Measurements from ENCODE around the gene LSM3.

Gene LSM3

DNA sequence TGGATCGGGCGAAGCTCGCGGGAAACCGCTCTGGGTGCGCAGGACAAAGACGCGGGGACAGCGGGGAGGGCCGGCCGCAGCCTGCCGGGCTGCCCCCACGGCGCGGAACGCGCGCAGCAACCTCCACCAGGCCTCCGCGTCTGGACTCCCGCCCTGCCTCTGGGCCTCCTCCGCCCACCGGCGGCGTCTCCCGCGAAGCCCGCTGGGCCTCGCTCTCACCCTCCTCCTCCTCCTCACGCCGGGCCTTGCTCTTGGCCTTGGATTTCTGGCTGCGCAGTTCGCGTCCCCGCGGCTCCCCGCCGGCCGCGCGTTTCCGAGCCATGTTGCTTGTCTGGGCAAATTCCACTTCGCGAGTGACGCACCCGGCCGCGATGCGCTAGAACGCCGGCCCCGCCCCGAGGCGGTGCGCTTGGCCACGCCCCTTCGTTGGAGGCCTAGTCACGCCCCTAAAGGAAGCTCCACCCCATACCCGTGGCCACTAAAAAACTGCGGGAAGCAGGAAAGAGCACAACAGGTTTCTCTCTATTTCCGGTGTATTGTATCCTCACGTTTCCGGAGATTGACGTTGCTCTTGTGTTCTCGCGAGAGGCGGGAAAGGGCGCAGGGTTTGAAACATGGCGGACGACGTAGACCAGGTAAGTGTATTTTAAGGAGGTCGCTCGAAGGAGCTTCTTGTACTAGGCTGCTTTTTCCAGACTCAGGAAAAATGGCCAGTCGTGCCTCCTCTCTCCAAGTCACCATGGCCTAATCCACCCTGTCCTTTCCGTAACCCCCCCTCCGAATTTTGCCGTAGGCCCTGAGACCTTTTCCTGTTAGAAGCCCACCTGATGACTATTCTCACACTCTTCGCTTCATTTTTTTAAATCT is at the start of gene LSM3, which contains the start of gene XPC:
TSS of gene LSM3 (plus strand) at position 571 of the 867 bp plus-strand sequence. CDS start at position 615, 44 bp downstream.
TSS of gene XPC (minus strand) at position 355 of the 867 bp plus-strand sequence. CDS start at position 322, 33 bp downstream.
- peak; percentile 96 for DNase-seq (ENCODE audit: low read depth)

DNA sequence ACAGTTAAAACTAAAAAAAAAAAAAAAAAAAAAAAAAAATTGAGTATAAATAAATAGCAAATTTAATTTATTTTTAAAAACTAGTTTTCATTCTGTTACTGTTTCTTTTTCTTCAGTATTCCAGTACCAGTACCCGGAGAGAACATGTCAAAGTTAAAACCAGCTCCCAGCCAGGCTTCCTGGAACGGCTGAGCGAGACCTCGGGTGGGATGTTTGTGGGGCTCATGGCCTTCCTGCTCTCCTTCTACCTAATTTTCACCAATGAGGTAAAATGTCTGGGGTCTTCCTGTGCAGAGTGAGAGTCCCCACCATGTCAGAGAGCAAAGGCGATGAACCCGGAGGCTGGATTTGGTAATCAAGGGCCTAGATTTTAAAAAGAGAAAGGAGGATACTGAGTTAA is 49.3 kb upstream of the LSM3 start:
- no peak for DNase-seq (ENCODE audit: low read depth)

DNA sequence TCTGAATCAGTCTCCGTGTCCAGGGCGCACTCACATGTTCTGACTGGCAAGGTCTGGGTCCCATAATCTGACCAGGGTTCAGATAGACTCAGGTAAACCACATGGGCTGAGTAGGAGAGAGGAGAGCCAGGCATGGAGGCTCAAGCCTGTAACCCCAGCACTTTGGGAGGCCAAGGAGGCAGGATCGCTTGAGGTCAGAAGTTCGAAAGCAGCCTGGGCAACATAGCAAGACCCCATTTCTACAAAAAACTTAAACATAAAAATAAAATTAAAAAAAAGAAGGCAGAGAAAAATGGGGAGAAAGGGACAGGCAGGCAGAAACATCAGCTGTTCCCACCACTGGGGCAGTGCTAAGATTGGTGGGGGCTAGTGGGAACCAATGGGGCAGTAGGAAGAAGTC is 48.4 kb upstream of the LSM3 start:
- DNase-seq (ENCODE audit: low read depth), result no peak

DNA sequence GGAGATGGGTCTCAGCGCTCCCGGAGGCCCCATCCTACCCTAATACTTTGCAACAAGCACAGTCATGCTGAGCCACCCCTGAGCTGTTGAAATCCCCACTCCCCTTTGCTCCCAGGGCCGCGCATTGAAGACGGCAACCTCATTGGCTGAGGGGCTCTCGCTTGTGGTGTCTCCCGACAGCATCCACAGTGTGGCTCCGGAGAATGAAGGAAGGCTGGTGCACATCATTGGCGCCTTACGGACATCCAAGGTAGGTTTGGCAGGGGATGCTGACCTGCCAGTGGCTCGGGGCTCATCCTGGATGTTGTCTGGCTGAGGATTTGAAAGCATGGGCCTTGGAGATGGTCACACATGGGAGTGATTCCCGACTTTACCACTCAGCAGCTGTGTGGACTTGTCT is 47.9 kb upstream of the LSM3 start:
- no peak for DNase-seq (ENCODE audit: low read depth)

DNA sequence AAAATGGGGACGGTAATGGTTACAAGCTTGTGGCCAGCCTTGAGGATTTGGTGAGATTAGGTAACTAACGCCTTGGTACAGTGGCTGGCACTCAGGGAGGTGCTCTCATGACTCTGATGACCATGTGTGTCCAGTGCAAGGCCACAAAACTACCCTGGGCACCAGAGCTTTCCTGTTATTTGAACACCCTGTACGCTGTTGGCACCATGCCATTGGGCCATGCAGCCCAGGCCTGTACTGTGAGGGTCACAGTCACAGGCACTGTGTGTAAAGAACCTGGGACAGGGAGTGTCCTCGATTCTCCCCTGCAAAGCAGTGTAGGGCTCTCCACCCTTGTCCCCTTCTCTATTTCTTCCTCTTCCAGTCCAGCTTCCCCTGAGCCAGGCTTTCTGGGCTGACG is 47.5 kb upstream of the LSM3 start:
- no peak for DNase-seq (ENCODE audit: low read depth)

DNA sequence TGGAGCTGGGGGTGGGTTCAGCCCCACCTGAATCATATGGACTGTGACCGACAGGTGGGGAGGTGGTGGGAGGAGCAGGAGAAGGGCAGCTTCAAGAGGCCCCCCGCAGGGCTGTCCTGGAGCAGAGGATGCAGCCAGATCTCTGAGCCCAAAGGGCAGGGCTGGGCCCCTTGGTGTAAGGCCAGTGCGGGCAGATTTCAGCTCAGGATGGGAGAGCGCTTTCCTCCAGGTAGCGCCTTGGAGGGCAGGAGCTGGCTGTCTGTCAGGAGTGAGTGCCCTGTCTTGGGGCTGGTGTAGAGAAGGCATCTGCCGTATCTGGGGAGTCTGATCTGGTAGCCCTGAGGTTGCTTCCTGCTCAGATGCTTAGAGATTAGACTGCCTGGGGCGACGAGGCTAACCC is 46.5 kb upstream of the LSM3 start:
- DNase-seq (ENCODE audit: low read depth), result no peak

DNA sequence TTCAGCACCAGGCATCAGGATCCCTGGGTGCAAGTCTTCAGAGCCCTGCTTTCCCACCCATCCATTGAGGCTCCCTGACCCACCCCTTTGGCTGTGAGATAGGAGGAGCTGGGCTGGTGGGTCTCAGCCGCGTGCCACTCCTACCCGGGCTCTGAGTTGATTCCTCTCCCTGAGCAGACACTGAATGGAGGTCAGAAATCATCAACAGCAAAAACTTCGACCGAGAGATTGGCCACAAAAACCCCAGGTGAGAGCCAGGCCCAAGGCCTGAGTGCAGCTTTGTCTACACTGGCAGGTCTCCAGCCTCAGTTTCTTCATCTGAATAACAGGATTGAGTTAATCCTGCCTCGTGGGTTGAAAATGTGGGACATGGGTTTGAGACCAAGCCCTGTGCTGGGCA is 45.9 kb upstream of the LSM3 start:
- DNase-seq (ENCODE audit: low read depth), result no peak

DNA sequence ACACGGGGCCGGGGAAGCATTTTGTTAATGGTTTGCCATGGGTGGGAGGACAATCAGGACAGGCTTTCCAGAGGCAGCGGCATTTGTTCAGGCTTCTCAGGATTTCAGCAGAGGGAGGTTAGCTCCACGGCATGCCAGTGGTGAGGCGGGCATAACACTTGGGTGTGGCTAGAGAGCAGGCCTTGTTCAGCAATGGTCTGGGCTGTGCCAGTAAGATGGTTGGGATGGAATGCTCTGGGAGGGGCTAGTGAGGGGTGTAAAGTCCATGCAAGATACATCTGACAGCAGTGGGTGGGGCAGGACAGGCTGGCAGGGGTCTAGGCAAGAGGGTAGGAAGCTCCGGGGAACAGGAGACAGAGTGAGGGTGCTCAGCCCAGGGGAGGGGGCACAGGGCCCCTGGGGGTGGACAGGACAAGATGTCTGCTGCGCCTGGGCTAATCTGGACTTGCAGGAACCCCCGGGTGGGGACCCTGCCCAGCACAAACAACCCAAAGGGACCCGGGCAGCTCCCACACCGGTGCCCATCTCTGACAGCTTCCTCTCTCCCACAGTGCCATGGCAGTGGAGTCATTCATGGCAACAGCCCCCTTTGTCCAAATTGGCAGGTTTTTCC is 45.3 kb upstream of the LSM3 start:
- no peak for DNase-seq (ENCODE audit: low read depth)

DNA sequence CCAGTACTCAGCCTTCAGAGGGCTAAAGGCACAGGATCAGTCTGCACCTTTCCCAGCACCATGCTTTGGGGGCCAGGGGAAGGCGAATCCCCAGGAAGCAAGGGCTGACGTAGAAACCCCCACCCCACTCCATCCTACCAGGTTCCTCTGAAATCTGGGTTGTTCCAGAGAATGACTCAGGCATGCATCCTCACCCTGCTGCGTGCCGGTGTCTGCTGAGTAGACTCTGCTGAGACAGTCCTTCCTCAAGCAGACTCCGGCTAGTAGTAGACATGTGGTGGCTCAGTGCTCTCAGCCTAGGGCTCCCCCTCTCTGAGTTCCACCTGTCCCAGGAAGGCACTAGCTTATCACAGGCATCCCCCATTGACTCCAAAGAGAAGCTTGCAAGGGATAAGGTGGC is 44.7 kb upstream of the LSM3 start:
- DNase-seq (ENCODE audit: low read depth), result no peak

DNA sequence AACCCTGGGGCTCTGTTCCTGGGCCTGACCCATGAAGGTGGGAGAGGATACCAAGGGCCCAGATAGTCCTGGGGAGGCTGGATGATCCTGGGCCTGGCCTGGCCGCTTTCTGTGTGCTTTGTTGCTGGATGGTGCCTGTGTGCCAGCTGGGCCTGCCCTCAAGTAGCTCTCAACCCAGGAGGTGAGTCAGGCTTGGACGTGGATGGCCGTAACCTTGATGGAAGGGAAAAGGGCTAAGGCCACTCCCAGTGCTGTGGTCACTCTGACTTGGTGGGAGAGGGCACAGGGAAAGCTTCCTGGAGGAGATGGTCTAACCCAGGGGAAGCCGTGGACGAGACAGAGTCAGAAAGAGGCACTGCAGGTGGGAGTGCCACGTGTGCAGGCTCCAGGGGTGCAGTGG is 44.3 kb upstream of the LSM3 start:
- DNase-seq (ENCODE audit: low read depth), result no peak

DNA sequence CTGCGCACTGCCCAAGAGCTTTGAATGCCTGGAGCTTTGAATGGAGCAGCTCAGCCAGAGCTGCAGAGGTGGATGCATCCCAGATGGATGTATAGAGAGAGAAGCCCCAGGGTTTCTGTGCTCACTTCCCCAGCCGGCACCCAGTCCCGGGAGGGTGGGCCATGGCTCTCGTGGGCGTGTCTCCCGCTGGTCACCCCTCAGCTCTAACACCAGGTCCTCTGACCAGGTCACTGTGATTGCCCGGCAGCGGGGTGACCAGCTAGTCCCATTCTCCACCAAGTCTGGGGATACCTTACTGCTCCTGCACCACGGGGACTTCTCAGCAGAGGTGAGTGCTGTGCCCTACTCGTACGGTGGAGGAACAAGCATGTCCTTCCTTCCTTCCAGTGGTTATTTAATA is 43.0 kb upstream of the LSM3 start:
- DNase-seq (ENCODE audit: low read depth), result no peak

DNA sequence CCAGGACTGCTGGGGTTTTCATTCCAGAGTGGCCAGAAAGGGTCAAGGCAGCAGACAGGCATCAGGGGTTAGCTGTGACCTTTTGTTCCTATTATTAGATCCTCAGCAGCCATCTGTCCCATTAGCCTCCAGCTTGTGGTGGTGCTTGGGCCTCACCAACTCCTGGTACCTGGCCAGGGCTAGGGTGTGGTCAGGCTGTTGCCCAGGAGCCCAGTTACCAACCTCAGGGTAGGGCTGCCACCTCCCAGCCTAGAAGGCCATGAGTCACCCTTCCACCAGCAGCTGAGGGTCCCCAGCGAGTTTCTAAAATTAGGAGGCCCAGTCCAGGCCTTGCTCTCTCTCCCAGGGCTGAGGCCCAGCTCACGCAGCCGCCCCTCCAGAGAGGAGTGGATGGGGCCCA is 41.6 kb upstream of the LSM3 start:
- DNase-seq (ENCODE audit: low read depth), result no peak

DNA sequence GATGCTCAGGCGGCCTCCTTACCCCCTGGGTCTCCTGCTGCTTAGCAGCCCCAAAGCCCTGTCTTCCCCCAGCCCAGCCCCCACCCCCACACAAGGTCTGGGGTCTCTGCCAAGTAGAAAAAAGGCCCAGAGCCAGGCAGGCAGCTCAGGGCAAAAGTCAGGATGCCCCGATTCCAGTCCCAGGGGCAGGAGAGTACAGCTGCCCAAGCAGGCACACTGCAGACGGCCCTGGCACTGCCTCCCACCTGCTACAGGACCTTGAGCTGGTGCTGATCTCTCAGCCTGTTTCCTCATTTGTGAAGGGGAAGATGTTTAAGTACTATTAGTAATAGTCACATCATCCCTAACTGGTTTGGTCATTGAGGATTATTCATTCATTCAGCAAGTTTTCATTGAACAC is 41.2 kb upstream of the LSM3 start:
- no peak for DNase-seq (ENCODE audit: low read depth)

DNA sequence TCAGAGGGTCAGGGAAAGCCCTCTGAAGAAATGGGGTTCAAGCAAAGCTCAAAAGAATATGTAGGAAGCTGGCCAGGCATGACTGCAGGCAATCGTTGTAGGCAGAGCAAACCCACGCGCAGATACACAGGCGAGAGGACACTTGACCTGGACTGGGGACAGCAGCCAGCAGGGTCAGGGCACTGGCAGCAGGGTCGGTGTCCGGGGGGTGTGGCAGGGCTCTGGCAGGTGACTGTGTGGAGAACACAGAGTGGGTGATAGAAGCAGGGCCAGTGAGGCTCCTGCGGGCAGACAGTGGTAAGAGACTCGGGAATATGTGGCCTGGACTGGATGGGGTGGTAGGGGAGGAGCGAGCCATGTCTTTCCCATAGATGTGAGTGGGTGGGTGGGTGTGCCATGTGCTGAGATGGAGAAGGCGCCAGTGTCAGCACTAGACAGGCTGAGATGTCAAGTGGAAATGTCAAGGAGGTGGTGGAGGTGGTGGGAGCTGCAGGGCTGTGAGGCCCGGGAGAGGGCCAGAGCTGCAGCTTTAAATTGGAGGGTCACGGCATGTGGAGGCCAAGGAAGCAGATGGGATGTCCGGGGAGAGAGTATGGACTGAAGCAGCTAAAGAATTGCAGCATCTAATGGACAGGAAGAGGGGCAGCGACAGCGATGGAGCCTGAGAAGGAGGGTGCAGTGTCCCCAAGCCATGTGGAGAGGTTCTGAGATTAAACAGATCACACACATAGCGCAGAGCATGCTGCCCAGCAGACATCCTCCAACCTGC is 40.3 kb upstream of the LSM3 start:
- no peak for DNase-seq (ENCODE audit: low read depth)

DNA sequence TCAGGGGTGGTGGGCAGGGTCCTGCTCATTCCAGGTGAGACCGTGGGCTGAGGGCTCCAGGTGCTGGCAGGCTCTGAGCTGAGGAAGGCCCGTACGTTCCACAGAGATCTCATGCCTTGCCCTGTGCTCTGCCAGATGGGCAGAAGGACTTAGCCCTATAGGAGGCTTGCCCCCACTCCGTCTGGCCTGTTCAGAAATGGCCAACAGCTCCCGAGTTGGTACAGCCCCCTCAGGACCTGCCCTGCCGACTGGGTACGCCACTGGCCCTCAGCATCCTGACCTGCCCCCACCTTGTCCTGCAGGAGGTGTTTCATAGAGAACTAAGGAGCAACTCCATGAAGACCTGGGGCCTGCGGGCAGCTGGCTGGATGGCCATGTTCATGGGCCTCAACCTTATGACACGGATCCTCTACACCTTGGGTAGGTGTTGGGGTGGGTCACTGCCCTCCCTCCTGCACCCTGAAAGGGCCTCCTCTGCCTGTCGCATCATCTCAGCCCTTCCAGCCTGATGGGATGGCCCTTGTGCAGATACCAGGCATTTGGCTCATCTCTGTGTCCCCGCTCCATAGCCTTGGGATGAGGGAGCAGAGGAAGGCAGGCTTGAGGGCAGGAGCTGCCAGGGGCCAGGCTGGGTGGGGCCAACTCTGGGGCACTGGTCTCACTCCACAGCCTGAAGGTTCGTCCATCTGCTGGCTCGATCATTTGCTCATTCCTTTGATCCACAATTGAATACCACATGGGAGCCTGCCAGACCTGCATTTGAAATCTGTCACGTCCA is 39.5 kb upstream of the LSM3 start:
- no peak for DNase-seq (ENCODE audit: low read depth)

DNA sequence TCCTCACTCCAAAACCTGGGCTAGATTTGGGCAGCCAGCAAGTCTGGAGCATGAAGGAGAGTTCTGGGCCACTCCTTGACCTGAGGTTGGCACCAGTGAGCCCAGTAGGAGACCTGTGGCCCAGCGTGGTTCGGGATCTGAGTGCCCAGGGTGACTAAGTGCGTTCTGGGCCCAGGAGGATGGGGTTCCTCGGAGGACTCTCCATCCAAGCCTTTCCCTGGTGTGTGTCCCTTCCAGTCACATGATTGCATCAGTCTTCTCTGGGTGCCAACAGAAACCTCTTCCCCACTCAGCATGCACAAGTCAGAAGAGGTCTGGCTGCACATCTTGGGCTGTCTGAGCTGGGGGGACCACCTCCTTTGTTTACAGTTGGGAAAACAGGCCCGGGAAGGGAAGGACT is 38.8 kb upstream of the LSM3 start:
- DNase-seq (ENCODE audit: low read depth), result no peak

DNA sequence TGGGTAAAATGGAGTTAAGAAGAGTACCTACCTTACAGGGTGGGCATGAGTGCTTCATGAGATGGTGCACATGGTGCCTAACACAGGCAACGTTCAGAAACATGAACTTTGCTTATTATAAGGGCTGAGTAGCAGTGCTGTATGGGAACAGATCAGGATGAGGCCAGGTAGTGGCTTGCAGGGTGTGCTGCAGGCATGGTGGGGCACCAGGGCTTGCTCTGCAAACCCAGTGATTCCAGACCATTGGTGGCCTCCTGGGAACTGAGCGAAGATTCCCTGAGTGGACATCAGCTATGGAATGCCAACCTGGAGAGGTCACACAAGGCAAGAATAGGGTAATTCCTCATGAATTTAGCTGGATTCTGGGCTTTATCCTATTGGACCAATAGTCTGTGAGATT is 37.9 kb upstream of the LSM3 start:
- no peak for DNase-seq (ENCODE audit: low read depth)

DNA sequence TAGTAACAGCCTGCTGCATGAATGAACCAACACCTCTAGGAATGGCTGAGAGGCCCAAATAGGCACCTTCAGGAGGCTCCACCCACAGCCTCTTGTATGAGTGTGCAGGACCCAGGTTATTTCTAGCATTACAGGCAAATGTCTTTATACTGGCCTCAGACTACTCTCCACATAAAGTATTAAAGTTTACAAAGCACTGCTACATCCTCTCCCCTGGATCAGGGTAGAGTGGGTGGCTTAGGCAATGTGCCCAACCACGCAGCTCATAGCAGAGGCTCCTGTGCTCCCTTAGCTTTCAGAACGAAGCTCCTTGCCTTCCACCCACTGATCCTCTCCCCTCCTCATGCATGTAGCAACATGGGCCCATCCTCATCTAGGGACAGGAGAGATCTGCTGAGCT is 37.5 kb upstream of the LSM3 start:
- no peak for DNase-seq (ENCODE audit: low read depth)

DNA sequence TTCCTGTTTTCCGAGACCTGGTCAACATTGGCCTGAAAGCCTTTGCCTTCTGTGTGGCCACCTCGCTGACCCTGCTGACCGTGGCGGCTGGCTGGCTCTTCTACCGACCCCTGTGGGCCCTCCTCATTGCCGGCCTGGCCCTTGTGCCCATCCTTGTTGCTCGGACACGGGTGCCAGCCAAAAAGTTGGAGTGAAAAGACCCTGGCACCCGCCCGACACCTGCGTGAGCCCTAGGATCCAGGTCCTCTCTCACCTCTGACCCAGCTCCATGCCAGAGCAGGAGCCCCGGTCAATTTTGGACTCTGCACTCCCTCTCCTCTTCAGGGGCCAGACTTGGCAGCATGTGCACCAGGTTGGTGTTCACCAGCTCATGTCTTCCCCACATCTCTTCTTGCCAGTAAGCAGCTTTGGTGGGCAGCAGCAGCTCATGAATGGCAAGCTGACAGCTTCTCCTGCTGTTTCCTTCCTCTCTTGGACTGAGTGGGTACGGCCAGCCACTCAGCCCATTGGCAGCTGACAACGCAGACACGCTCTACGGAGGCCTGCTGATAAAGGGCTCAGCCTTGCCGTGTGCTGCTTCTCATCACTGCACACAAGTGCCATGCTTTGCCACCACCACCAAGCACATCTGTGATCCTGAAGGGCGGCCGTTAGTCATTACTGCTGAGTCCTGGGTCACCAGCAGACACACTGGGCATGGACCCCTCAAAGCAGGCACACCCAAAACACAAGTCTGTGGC is 36.8 kb upstream of the LSM3 start:
- no peak for DNase-seq (ENCODE audit: low read depth)

DNA sequence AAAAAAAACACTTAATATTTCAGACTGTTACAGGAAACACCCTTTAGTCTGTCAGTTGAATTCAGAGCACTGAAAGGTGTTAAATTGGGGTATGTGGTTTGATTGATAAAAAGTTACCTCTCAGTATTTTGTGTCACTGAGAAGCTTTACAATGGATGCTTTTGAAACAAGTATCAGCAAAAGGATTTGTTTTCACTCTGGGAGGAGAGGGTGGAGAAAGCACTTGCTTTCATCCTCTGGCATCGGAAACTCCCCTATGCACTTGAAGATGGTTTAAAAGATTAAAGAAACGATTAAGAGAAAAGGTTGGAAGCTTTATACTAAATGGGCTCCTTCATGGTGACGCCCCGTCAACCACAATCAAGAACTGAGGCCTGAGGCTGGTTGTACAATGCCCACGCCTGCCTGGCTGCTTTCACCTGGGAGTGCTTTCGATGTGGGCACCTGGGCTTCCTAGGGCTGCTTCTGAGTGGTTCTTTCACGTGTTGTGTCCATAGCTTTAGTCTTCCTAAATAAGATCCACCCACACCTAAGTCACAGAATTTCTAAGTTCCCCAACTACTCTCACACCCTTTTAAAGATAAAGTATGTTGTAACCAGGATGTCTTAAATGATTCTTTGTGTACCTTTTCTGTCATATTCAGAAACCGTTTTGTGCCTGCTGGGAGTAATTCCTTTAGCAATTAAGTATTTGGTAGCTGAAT is 35.9 kb upstream of the LSM3 start:
- peak; percentile 25 for DNase-seq (ENCODE audit: low read depth)
